Anterior cingulate cortex (tissue), 58 donors: ENCODE data around the gene UGDH.

Experiments
- DNase-seq, 58 donors: peaks; one replicate each; lab custom pipeline; 2025; lab: John Stamatoyannopoulos, UW

The UGDH gene

DNA sequence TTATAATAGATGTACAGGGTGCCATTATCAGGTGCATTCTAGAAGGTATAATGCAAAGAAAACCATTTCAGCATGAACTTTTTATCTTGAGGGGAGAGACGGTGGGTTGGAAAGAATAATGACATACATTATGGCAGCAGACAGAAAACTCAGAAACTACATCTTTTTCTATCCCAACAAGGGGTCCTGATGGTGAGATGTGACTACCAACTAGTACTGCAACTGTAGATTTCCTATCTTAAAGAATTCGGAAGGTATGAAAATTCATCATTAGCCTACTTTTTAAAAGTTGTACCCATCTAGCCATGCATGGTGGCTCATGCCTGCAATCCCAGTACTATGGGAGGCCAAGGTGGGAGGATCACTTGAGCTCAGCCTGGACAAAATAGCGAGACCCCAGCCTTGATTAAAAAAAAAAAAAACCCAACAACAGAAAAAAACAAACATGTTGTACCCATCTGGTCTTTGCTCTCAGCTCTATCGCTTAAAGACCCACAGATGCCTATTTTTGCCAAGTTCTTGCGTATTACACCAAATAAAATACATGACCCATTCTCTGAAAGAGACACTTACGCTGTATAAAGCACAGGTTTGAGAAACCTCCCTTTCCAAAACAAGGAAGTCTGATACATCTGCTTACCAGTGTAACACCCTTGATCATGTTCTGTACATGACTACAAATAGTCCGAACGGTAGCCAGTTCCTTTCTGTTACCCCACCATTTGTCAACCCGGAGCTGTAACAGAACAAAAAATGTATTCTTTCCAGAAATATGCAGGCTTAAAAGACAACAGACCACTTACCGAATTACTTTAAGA lies 70.1 kb downstream of the UGDH start:
- no peak for DNase-seq

DNA sequence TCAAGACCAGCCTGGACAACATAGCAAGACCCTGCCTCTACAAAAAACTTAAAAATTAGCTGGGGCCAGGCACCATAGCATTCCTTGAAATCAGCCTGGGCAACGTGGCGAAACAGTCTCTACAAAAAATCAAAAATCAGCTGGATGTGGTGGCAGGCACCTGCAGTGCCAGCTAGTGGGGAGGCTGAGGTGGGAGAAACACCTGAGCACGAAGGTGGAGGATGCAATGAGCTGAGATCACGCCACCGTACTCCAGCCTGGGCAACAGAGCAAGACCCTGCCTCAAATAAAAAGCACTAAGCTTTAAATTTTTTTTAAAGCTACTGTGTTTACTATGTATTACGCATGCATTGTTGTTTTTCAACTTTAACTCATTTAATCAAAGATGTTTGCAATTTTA lies 71.8 kb downstream of the UGDH start:
- DNase-seq = no peak

DNA sequence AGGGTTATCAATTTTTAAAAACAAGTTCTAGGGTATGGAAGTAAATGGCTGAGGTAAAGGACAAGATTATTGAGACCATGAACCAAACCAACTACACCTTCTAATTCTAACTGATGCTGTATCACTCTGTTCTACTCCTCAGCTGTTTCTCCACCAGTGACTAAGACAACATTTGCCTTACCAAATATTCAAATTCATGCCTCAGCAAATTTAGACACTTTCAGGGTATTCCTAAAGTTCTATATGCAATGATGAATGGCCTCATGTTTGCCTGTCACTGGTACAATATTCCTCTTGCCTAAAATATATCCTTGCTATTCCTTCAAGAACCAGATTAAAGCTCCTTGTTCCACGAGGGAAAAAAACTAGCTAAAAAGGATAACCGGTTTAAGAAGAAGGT lies 73.5 kb downstream of the UGDH start:
- no peak for DNase-seq

DNA sequence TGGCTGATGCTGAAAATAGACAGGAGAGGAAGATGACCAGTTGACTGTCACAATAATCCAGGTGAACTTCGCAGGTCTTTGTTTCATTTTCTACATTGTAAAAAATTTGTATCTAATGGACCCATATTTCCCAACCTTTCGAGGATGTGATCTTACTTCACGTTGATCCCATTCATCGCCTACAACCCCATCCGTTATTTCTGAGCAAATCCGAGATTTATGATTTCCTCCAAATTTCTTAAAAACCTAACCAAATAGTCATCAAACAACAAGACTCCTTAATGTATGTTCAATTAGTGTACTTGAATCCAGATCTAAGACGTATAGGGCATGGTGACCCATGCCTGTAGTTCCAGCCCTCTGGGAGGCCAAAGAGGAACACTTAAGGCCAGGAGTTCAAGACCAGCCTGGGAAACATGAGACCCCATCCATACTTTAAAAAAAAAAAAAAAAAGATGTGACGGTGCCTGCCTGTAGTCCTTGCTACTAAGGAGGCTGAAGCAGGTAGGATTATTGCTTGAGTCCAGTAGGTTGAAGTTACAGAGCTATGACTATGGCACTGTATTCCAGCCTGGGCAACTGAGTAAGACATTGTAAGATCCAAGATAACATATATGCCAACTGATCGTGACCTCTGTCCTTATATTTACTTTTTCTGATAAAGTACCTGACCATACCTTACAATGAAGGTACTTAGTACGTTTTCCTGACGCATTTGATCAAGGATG lies 74.2 kb downstream of the UGDH start:
- DNase-seq = no peak

DNA sequence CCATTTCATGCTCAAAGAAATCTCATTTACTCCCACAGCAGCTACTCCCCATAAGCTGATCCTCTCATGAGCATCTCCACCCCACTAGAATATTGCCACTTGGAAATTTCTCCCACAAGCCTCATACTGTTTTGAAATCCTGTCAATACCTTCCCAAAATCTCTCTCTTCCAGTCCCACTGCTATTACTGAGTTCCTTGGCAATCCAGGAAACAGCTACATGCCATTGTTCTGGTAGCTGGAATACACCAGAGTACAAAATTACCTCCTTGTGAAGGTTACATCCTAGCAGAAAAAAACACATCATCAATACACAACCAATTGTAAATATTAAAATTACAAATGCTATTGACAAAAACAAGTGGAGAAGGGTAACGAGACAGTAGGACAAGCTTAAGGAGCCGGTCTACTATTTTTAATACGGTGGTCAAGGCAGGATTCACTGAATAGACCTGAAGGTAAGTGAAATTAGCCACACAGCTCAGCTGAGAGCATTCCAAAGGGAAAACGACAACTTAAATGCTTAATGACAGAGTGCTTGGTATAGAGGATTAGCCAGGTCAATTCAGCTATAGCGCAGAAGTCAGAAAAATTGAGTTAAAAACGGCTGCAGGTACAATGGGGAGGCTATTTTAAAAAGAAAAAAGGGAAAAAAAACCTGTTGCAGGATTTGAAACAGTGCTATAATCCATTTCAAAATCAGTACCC lies 74.9 kb downstream of the UGDH start:
- DNase-seq = no peak

DNA sequence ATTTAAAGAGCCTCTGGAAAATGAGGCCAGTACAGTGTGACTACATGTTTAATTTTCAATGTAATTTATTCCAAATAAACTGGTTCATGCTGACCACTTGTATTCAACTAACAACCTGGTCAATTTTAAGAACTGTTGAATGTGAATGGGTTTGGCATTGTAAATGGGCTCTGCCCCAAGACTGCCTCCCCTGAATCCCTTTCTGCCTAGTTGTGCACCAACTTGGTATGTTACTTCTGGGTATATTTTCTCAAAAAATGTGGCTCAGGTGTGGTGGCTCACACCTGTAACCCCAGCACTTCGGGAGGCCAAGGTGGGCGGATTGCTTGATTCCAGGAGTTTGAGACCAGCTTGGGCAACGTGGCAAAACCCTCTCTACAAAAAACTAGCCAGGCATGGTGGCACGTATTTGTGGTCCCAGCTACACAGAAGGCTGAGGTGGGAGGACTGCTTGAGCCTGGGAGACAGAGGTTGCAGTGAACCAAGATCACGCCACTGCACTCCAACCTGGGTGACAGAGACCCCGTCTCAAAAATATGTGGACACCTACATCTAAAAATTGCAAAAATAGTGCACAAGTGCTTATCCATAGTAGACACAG lies 75.7 kb downstream of the UGDH start:
- no peak for DNase-seq

DNA sequence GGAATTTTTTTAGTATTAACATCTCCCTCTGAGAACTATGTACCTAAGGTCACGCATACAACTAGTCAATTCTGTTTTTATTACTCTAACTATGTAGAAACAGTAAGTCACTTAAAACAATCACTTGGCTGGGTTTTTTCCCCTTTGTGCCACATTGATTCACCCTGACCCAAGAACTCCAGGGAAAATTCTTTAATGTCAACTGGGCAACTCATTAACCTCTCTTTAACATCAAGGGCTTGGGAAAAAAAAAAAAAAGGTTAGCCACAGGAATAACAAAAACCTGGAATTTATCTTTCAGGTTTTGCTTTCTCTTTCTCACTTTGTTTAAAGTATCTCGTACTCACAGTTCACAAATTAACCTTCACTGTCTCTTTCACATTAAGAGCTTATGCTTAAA lies 76.6 kb downstream of the UGDH start:
- DNase-seq = no peak
